ENCODE results near the gene DEXI.

DEXI gene

GRCh38 chr16:10892782-10893318 lies 49.4 kb downstream of the DEXI start:
- no peak for DNase-seq (ENCODE audit: low read depth)

- no peak for DNase-seq (ENCODE audit: low read depth)
Measured at GRCh38 chr16:10889855-10890254, 52.4 kb downstream of the DEXI start.

- no peak for DNase-seq (ENCODE audit: low read depth)
Measured at GRCh38 chr16:10888320-10888937, 53.8 kb downstream of the DEXI start.

DNA sequence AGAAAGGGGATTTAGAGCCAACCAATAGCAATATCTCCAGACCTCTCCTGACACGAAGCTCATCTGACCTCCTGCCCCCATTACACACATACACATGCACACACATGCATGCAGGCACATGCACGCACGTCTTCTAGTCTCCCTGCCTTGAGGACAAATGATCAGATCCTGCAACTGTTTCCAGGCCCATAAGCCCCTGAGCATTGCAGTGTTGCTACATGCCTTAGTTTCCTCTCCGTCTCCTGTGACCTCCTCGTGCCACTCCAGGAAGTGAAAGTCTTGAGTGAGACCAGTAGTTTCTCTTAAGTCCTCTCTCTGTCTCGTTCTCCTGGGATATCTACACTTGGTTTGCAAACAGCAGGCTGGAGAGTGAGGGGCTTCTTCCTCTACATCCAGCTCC lies 57.0 kb downstream of the DEXI start:
- no peak for DNase-seq (ENCODE audit: low read depth)

- DNase-seq (ENCODE audit: low read depth) = no peak
Measured at GRCh38 chr16:10883004-10883403, 59.3 kb downstream of the DEXI start.

- no peak for DNase-seq (ENCODE audit: low read depth)
Measured at GRCh38 chr16:10881479-10882030, 60.7 kb downstream of the DEXI start.

- DNase-seq (ENCODE audit: low read depth) = no peak
Measured at GRCh38 chr16:10880594-10881452, 61.4 kb downstream of the DEXI start.

- DNase-seq (ENCODE audit: low read depth) = no peak
Measured at GRCh38 chr16:10879681-10880589, 62.3 kb downstream of the DEXI start.
